Progenitor cell of endocrine pancreas (in vitro differentiated cells): ENCODE results near the gene MAGI1. TPM values are rescaled to one million over a fixed set of nuclear protein-coding genes. Genes with fewer than 3 reads are reported as not detected.
"Not testable (repeated sequence)": the region's sequence is repeated elsewhere in the genome, so short reads cannot be mapped to it uniquely, and the experiment has no call there.

Experiments
- DNase-seq: peaks from one replicate; pipeline ENCODE4 v3.0.0; 2021; ENCODE audit warnings: low spot score; ENCODE audit not compliant: unreplicated experiment
- H3K27ac Mint-ChIP-seq: 2 replicates; pipeline ENCODE4 v1.8.0; 2021; ENCODE audit warnings: mild to moderate bottlenecking, moderate library complexity, mixed read lengths
- H3K27me3 Mint-ChIP-seq: 2 replicates; pipeline ENCODE4 v1.8.0; 2021; ENCODE audit warnings: mixed read lengths
- H3K36me3 Mint-ChIP-seq: 2 replicates; pipeline ENCODE4 v1.8.0; 2022; ENCODE audit warnings: mixed read lengths; ENCODE audit not compliant: insufficient read depth
- H3K4me1 Mint-ChIP-seq: 2 replicates; pipeline ENCODE4 v1.8.0; 2021; ENCODE audit warnings: low read depth, mixed read lengths
- H3K4me3 Mint-ChIP-seq: 2 replicates; pipeline ENCODE4 v1.8.0; 2021; ENCODE audit warnings: low read depth, mild to moderate bottlenecking, moderate library complexity, mixed read lengths
- H3K9me3 Mint-ChIP-seq: 2 replicates; pipeline ENCODE4 v1.8.0; 2021; ENCODE audit warnings: low read depth, mixed read lengths
- CTCF ChIP-seq: fragments of 200-600 bp; sonication (generic); IDR thresholded peaks from one replicate; pipeline ENCODE4 v1.5.0; 2021; ENCODE audit warnings: antibody characterized with exemption, mild to moderate bottlenecking; ENCODE audit not compliant: unreplicated experiment
- total RNA-seq: library from RNA; stranded (reverse); gene quantifications from 2 replicates; pipeline ENCODE4 v1.2.1, GENCODE V29; 2021

Gene MAGI1
- total RNA-seq, 1 donor from 2014 or later, result 142 TPM

GRCh38 chr3:65568497-65568896, 470.2 kb downstream of the MAGI1 start:
- TF ChIP-seq CTCF, result no peak
- no peak for DNase-seq
- Mint-ChIP-seq H3K27me3 (no peaks in the 10 kb centered on the region), H3K4me1 (peaks cover 5% of the 10 kb centered on the region), H3K4me3 (no peak overlapping the region), H3K27ac (no peak overlapping the region), H3K36me3 (no peaks in the 10 kb centered on the region), H3K9me3 (peaks cover 2% of the 10 kb centered on the region)

- H3K36me3 Mint-ChIP-seq, H3K27ac Mint-ChIP-seq, H3K4me3 Mint-ChIP-seq, H3K4me1 Mint-ChIP-seq, DNase-seq, H3K27me3 Mint-ChIP-seq, H3K9me3 Mint-ChIP-seq: not testable (repeated sequence)
Observed at GRCh38 chr3:65565744-65566143, 473.0 kb downstream of the MAGI1 start.

- Mint-ChIP-seq H3K4me3 (no peak overlapping the region), H3K4me1 (peaks cover 6% of the 10 kb centered on the region), H3K27me3 (no peaks in the 10 kb centered on the region), H3K36me3 (no peaks in the 10 kb centered on the region), H3K9me3 (no peaks in the 10 kb centered on the region), H3K27ac (no peak overlapping the region)
- no peak for TF ChIP-seq CTCF
- DNase-seq, result no peak
Observed at GRCh38 chr3:65564483-65564882, 474.2 kb downstream of the MAGI1 start.

GRCh38 chr3:65563861-65564260, 474.9 kb downstream of the MAGI1 start:
- Mint-ChIP-seq H3K27ac (no peak overlapping the region), H3K4me3 (no peak overlapping the region), H3K9me3 (no peaks in the 10 kb centered on the region), H3K4me1 (peaks cover 6% of the 10 kb centered on the region), H3K36me3 (no peaks in the 10 kb centered on the region), H3K27me3 (no peaks in the 10 kb centered on the region)
- no peak for TF ChIP-seq CTCF
- DNase-seq, result no peak

GRCh38 chr3:65562447-65562846, 476.3 kb downstream of the MAGI1 start:
- H3K4me3 Mint-ChIP-seq, result no peak overlapping the region
- H3K9me3 Mint-ChIP-seq, result no peaks in the 10 kb centered on the region
- H3K27ac Mint-ChIP-seq, result peak overlapping the region; percentile 7
- no peaks in the 10 kb centered on the region for H3K36me3 Mint-ChIP-seq
- no peak for TF ChIP-seq CTCF
- no peak for DNase-seq
- H3K27me3 Mint-ChIP-seq, result no peaks in the 10 kb centered on the region
- H3K4me1 Mint-ChIP-seq, result peaks cover 6% of the 10 kb centered on the region

GRCh38 chr3:65561617-65562016, 477.1 kb downstream of the MAGI1 start:
- Mint-ChIP-seq H3K4me1 (peaks cover 6% of the 10 kb centered on the region), H3K9me3 (no peaks in the 10 kb centered on the region), H3K36me3 (no peaks in the 10 kb centered on the region), H3K27ac (no peak overlapping the region), H3K27me3 (no peaks in the 10 kb centered on the region), H3K4me3 (no peak overlapping the region)
- DNase-seq, result no peak
- no peak for TF ChIP-seq CTCF
